ENCODE results near the gene OR5H2. TPM values are rescaled to one million over a fixed set of nuclear protein-coding genes. Genes with fewer than 3 reads are reported as not detected.

Gene OR5H2
- total RNA-seq, 1 donor from 2014 or later = not detected

DNA sequence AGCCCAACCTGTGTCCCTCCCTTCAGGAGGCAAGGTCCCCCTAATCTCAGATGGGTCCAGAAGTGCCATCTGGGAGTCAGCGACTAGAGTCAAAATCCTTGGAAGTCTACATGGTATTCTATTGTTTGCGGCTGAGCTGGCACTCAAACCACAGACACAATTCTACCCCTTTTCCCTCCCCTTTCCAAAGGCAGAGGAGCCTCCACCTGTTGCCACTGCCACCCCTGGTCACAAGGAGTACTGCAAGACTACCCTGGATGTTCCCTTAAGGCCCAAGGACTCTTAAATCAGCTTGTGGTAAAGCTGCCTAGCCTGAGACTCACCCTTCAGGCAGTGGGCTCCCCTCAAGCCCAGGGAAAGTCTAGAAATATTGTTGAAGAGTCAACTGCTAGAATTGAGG lies 22.6 kb upstream of the OR5H2 start:
- intact Hi-C loops (cut with DNase I) = no loop called here
- TF ChIP-seq, protein P1, sequence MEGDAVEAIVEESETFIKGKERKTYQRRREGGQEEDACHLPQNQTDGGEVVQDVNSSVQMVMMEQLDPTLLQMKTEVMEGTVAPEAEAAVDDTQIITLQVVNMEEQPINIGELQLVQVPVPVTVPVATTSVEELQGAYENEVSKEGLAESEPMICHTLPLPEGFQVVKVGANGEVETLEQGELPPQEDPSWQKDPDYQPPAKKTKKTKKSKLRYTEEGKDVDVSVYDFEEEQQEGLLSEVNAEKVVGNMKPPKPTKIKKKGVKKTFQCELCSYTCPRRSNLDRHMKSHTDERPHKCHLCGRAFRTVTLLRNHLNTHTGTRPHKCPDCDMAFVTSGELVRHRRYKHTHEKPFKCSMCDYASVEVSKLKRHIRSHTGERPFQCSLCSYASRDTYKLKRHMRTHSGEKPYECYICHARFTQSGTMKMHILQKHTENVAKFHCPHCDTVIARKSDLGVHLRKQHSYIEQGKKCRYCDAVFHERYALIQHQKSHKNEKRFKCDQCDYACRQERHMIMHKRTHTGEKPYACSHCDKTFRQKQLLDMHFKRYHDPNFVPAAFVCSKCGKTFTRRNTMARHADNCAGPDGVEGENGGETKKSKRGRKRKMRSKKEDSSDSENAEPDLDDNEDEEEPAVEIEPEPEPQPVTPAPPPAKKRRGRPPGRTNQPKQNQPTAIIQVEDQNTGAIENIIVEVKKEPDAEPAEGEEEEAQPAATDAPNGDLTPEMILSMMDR (IDR thresholded peaks at IDR 0.05) = no peak
- DNase-seq (no peak), ATAC-seq (no peak)
- no peak overlapping the region for H3K4me3 ChIP-seq
- no peaks in the 10 kb centered on the region for H3K4me1 ChIP-seq
- no peaks in the 10 kb centered on the region for H3K36me3 ChIP-seq
- H3K27ac ChIP-seq = no peak overlapping the region
- H3K27me3 ChIP-seq = no peaks in the 10 kb centered on the region
- no peaks in the 10 kb centered on the region for H3K9me3 ChIP-seq

DNA sequence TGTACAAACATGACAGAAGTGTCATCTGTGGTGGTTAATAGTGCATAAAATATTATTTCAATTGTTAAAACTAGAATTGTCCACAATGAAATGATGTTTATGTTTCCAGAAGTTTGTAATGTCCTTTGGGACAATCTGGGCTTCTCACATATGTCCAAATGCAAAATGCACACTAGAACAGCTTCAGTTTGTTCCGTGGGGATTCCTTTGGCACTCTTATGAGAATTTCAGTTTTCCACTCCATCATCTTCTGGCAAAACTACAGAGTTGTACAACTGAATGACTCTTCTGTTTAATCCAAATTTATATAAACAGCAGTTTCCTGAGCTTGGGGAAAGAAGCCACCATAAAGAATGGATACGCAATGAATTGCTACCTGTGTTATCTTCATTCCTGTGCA lies 20.3 kb upstream of the OR5H2 start:
- H3K9me3 ChIP-seq = no peaks in the 10 kb centered on the region
- intact Hi-C loops (cut with DNase I) = no loop called here
- TF ChIP-seq, protein P1 (IDR thresholded peaks at IDR 0.05) = no peak
- H3K27ac ChIP-seq = no peak overlapping the region
- no peaks in the 10 kb centered on the region for H3K27me3 ChIP-seq
- H3K4me3 ChIP-seq = no peak overlapping the region
- H3K36me3 ChIP-seq = no peaks in the 10 kb centered on the region
- no peak for DNase-seq
- ATAC-seq = no peak
- no peaks in the 10 kb centered on the region for H3K4me1 ChIP-seq

DNA sequence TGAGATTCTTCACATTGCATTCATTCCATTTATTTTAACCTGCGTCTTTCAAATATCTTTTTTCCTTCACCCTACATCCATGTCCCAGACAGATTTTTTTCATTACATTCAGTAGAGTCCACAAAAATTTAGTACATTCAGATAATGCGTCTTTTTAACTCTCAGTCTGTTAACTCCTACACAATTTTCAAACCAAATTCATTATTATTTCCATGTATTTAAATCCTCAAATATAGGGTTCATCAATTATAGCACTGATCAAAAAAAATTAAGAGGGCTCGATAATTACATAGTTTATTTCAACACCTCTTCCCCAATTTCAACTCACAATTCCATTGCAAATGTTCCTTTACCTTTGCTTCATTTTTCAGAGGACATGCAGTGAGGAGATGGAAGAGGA lies 18.4 kb upstream of the OR5H2 start, which contains the start of gene OR5H6:
Gene OR5H6 (plus strand): TSS at position 301 of the 400 bp plus-strand sequence. CDS start 89 bp downstream, at position 390.
- TF ChIP-seq, protein P1 (IDR thresholded peaks at IDR 0.05) = no peak
- H3K4me1 ChIP-seq = no peaks in the 10 kb centered on the region
- H3K36me3 ChIP-seq = no peaks in the 10 kb centered on the region
- intact Hi-C loops (cut with DNase I) = no loop called here
- H3K27ac ChIP-seq = no peak within 1 kb of the TSS
- DNase-seq (no peak), ATAC-seq (no peak)
- H3K9me3 ChIP-seq = no peaks in the 10 kb centered on the region
- H3K4me3 ChIP-seq = no peak within 1 kb of the TSS
- H3K27me3 ChIP-seq = no peaks in the 10 kb centered on the region

DNA sequence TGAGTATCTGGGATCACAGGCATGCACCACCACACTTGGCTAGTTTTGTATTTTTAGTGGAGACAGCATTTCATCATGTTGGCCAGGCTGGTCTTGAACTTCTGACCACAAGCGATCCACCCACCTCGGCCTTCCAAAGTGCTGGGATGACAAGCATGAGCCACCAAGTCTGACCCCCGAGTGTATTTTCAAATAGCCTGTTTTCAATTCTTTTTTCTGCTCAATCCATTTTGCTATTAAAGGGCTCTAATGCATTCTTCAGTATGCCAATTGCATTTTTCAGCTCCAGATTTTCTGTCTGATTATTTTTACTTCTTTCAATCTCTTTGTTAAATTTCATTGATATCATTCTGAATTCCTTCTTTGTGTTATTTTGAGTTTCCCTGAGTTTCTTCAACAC lies 12.5 kb upstream of the OR5H2 start:
- H3K36me3 ChIP-seq = no peaks in the 10 kb centered on the region
- TF ChIP-seq, protein P1 (IDR thresholded peaks at IDR 0.05) = no peak
- no peak overlapping the region for H3K27ac ChIP-seq
- DNase-seq (no peak), ATAC-seq (no peak)
- intact Hi-C loops (cut with DNase I) = no loop called here
- no peaks in the 10 kb centered on the region for H3K27me3 ChIP-seq
- H3K4me1 ChIP-seq = no peaks in the 10 kb centered on the region
- no peak overlapping the region for H3K4me3 ChIP-seq
- no peaks in the 10 kb centered on the region for H3K9me3 ChIP-seq

DNA sequence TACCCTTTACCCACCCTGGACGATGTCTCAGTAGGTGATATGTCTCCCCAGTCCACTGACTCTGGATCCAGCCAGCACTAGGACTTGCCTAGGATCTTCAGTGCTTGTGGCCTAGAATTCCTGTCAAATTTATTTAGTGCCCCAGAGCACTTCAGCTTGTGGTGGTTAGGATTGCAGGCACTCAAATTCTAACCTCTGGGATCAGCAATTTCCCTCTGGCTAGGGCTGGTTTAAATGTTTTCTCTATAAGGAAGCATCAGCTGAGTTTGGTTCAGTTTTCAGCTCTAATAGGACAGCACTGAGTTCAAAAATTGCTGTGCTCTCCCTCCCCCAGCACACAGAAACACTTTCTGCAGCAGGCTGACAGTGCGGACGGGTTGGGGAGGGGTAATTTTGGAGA lies 10.2 kb upstream of the OR5H2 start:
- no peak overlapping the region for H3K4me3 ChIP-seq

More for the DNA sequence above, 10.2 kb upstream of the OR5H2 start:
- Histone ChIP-seq H3K9me3 (no peaks in the 10 kb centered on the region), H3K36me3 (no peaks in the 10 kb centered on the region), H3K27ac (no peak overlapping the region), H3K4me1 (no peaks in the 10 kb centered on the region), H3K27me3 (no peaks in the 10 kb centered on the region)
- TF ChIP-seq, protein P1 (IDR thresholded peaks at IDR 0.05) = no peak
- ATAC-seq (no peak), DNase-seq (no peak)
- intact Hi-C loops (cut with DNase I) = no loop called here
